Measurements from ENCODE around the gene FNDC5. TPM values are rescaled to one million over a fixed set of nuclear protein-coding genes. Genes with fewer than 3 reads are reported as not detected.

FNDC5 gene
- total RNA-seq, 6 experiments from 2014 or later: 1.0 to 8.3 (median 2.4) TPM

DNA sequence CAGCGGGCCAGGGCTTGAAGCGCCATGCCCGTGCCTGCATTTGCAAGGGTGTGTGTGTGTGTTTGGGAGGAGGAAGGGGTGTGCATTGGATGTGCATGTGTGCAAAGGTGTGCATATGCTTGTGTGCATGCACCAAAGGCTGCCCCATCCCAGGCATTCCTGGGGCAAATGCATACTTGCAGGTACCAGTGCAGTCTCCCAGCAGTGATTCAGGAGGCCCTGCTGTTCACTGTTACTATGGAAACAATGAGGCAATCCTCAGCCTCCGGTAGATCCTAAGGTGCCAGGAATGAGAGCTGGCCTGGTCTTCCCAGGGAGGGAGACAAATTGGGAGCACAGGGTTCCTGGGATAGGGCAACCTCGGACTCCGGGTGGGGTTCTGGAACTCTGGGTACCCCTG, 7.5 kb upstream of the FNDC5 start:
- Histone ChIP-seq H3K36me3 (no peaks in the 10 kb centered on the region), H3K9me3 (no peaks in the 10 kb centered on the region), H3K27ac (no peak overlapping the region), H3K27me3 (no peaks in the 10 kb centered on the region), H3K4me1 (no peaks in the 10 kb centered on the region), H3K4me3 (no peak overlapping the region)
- intact Hi-C loops (cut with DNase I): loop anchor here in 1 of 2 donors (5.0 to 10.0 kb wide), 2 partner anchors 173 to 209 kb away; partner anchors contain the start of gene SYNC
- WGBS (ENCODE audit: insufficient coverage, low coverage, low lambda C conversion rate, missing lambda C conversion rate): 20% methylated on average over 1 of the region's 6 CpGs
- DNase-seq: no peak
- ATAC-seq: peak in 3 of 4 donors; percentile 5 to 45 (median 43)
- TF ChIP-seq, protein P1, sequence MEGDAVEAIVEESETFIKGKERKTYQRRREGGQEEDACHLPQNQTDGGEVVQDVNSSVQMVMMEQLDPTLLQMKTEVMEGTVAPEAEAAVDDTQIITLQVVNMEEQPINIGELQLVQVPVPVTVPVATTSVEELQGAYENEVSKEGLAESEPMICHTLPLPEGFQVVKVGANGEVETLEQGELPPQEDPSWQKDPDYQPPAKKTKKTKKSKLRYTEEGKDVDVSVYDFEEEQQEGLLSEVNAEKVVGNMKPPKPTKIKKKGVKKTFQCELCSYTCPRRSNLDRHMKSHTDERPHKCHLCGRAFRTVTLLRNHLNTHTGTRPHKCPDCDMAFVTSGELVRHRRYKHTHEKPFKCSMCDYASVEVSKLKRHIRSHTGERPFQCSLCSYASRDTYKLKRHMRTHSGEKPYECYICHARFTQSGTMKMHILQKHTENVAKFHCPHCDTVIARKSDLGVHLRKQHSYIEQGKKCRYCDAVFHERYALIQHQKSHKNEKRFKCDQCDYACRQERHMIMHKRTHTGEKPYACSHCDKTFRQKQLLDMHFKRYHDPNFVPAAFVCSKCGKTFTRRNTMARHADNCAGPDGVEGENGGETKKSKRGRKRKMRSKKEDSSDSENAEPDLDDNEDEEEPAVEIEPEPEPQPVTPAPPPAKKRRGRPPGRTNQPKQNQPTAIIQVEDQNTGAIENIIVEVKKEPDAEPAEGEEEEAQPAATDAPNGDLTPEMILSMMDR (IDR thresholded peaks at IDR 0.05): no peak
- TF ChIP-seq POLR2A (IDR thresholded peaks at IDR 0.05): no peak

DNA sequence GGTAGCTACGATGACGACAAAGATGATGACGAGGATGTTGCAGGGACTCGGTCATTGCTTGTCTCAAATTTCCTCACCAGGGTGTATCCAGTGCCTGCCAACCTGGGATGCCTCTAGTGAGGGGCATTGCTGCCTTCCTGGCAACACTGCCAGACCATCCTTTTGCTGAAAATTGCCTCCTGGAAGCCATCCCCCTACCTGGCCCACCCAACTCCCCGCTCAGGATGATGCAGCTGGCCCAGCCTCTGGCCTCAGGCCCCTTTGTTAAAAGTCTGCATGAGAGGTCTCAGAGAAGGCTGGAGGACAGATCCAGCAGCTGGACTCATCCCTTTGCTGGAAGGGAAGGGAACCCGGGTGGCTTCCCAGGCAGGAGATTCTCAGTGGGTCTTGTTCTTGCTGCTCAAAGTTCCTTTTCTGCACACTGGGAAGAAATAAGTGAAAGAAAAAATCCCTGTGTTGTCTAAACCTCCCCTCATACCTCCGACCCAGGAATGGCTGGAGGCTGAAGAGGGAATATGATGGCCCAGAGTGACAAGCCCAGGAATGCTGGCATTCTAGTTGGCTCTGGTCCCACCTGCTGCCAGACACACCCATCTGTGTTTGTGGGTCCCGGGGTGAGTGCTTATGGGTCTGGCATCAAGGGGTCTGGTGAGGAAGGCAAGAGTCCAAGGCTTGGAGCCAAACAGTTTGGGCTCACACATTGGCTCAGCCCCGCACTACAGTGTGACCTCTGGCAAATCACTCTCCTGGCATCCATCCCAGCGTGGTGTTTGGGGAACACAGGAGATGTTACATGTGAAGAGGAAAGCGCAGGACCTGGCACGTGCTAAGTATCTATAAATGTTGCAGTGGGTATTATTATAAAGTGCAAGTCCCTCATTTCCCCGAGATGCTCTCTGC, 6.7 kb upstream of the FNDC5 start:
- ATAC-seq (peak; percentile 28 to 70 (median 62)), DNase-seq (peak; percentile 54 to 80 (median 72))
- intact Hi-C loops (cut with DNase I): loop anchor here in 1 of 2 donors (5.0 to 10.0 kb wide), 2 partner anchors 173 to 210 kb away; partner anchors contain the start of gene SYNC
- no peaks in the 10 kb centered on the region for H3K9me3 ChIP-seq
- TF ChIP-seq, protein P1 (IDR thresholded peaks at IDR 0.05): no peak
- TF ChIP-seq POLR2A (IDR thresholded peaks at IDR 0.05): no peak
- no peaks in the 10 kb centered on the region for H3K36me3 ChIP-seq
- no peaks in the 10 kb centered on the region for H3K27me3 ChIP-seq
- H3K4me1 ChIP-seq: no peaks in the 10 kb centered on the region
- WGBS (ENCODE audit: insufficient coverage, low coverage, low lambda C conversion rate, missing lambda C conversion rate): 60% methylated on average over 7 of the region's 13 CpGs
- no peak overlapping the region for H3K4me3 ChIP-seq
- no peak overlapping the region for H3K27ac ChIP-seq

DNA sequence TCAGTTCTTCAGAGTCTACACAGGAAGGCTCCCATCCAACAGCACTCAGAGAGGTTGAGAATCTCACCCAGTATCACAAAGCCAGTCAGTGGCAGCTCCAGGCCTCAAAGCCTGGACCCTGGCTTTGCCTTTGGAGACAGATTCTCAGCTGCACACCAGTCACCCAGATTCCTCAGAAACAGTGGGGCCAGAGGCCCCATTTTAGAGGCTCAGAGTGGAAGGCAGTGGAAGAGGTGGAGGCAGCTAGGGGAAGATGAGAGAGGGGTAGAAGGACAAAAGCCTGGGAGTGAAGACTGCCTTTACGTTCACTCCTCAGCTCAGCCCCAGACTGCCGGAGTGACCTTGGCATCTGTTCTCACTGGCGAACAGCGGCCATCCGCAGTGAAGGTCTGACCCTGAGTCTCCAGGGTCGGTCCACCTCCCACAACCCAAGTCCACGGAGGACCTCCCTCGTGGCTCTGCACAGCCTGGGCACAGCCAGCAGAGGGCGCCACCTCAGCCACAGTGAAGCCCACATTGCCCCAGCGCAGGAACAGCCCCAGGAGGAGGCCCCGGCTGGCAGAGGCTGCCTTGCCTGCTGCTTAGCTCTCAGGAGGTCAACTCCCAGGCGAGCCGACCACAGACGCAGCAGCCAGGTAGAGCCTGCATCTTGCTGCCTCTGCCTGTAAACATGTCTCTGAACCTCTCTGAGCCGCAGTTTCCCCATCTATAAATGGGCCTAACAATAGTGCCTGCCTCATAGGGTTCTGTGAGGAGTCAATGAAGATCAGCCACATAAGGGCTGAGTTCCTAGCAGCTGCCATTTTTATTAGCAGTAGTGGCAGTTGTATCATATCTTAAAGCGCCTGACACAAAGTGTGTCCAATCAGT, 5.9 kb upstream of the FNDC5 start:
- WGBS (ENCODE audit: insufficient coverage, low coverage, low lambda C conversion rate, missing lambda C conversion rate): 100% methylated on average over 1 of the region's 16 CpGs
- intact Hi-C loops (cut with DNase I): loop anchor here in 1 of 2 donors (5.0 to 10.0 kb wide), 2 partner anchors 172 to 211 kb away; partner anchors contain the start of gene SYNC
- ATAC-seq: peak; percentile 75 to 85 (median 84)
- Histone ChIP-seq H3K36me3 (no peaks in the 10 kb centered on the region), H3K27ac (no peak overlapping the region), H3K4me3 (no peak overlapping the region), H3K27me3 (no peaks in the 10 kb centered on the region), H3K9me3 (no peaks in the 10 kb centered on the region), H3K4me1 (no peaks in the 10 kb centered on the region)
- TF ChIP-seq, protein P1 (IDR thresholded peaks at IDR 0.05): peak; percentile 82 to 96 (median 91)
- TF ChIP-seq POLR2A (IDR thresholded peaks at IDR 0.05): no peak
- peak; percentile 70 to 79 (median 74) for DNase-seq

Data from right lobe of liver (tissue), 6 donors.